Panc1 (cell line): ENCODE measurements around the gene SPTLC2. TPM values are rescaled to one million over a fixed set of nuclear protein-coding genes. Genes with fewer than 3 reads are reported as not detected.

Experiments used
- ATAC-seq: fragments of 200-7000 bp; cut with Tn5 transposase; 2 replicates; pipeline ENCODE4 v1.9.1; 2020; ENCODE audit warnings: mild to moderate bottlenecking, moderate library complexity
- BruUV-seq: library from RNA; stranded (reverse); fragments of 400-500 nt; replicated peaks from 2 replicates; lab custom pipeline; 2021; lab: Mats Ljungman, UMichigan
- CTCF ChIA-PET: fragments of 300-600 bp; sonication (Branson Sonifier 250); formaldehyde crosslinking; loops from one replicate; lab custom pipeline; 2022; ENCODE audit warnings: antibody characterized with exemption; lab: Charles Lee
- POLR2A ChIA-PET: fragments of 300-600 bp; sonication (Branson Sonifier 250); formaldehyde crosslinking; loops from one replicate; lab custom pipeline; 2022; ENCODE audit warnings: antibody characterized with exemption; lab: Charles Lee
- DNase-seq: peaks from one replicate; pipeline ENCODE4 v3.0.0-alpha.2; 2010; ENCODE audit warnings: low read depth, low spot score
- H3K27ac ChIP-seq: 2 replicates; pipeline ENCODE4 v1.5.1; 2011; ENCODE audit warnings: mild to moderate bottlenecking, low read length, inconsistent platforms
- H3K27me3 ChIP-seq: fragments of 200-500 bp; sonication (Bioruptor generic); 2 replicates; pipeline ENCODE4 v1.6.0; 2014; ENCODE audit warnings: low read length, inconsistent platforms; ENCODE audit not compliant: control insufficient read depth, insufficient read depth
- H3K36me3 ChIP-seq: fragments of 200-500 bp; sonication (Bioruptor generic); 2 replicates; pipeline ENCODE4 v1.5.1; 2014; ENCODE audit warnings: inconsistent platforms, mild to moderate bottlenecking, low read length, moderate library complexity; ENCODE audit not compliant: control insufficient read depth, insufficient read depth
- H3K4me1 ChIP-seq: 2 replicates; pipeline ENCODE4 v1.5.1; 2011; ENCODE audit warnings: inconsistent platforms, mild to moderate bottlenecking, low read length, moderate library complexity; ENCODE audit not compliant: control insufficient read depth, insufficient read depth
- H3K4me3 ChIP-seq, 2 experiments: 2 replicates each; pipeline ENCODE4 v1.5.1; 2011 to 2012; ENCODE audit warnings: low read depth in 2 of 2, low read length in 2 of 2, mild to moderate bottlenecking in 2 of 2, inconsistent platforms in 1 of 2, moderate library complexity in 1 of 2
- H3K9me3 ChIP-seq: fragments of 200-500 bp; sonication (Bioruptor generic); 2 replicates; pipeline ENCODE4 v1.5.1; 2014; ENCODE audit warnings: low read depth, mild to moderate bottlenecking, inconsistent platforms, low read length, moderate library complexity; ENCODE audit not compliant: control insufficient read depth, insufficient read depth
- POLR2AphosphoS5 ChIP-seq: IDR thresholded peaks from 2 replicates; pipeline ENCODE4 v1.6.1; 2012; ENCODE audit warnings: mild to moderate bottlenecking, low read depth, low read length, moderate library complexity
- TCF7L2 ChIP-seq: IDR thresholded peaks from 2 replicates; pipeline ENCODE4 v1.6.1; 2011; ENCODE audit warnings: mild to moderate bottlenecking, low read depth, low read length, inconsistent platforms
- in situ Hi-C: cut with HindIII; loops from 2 replicates; pipeline ENCODE4 v1.10.0; 2016; ENCODE audit warnings: low sequenced_read_pairs, low pct_unique_long_range_greater_than_20kb
- intact Hi-C: fragments of 100-400 bp; cut with micrococcal nuclease; formaldehyde crosslinking; loops from one replicate; pipeline ENCODE4 v1.10.0; 2022; ENCODE audit not compliant: unreplicated experiment
- total RNA-seq: library from RNA; stranded (reverse); gene quantifications from one replicate; pipeline ENCODE4 v1.2.1, GENCODE V29; 2021; ENCODE audit not compliant: unreplicated experiment
- TF ChIP-seq, protein P1 (sequence below): fragments of 450-650 bp; IDR thresholded peaks from 2 replicates; pipeline ENCODE4 v1.5.1; 2017; ENCODE audit warnings: mild to moderate bottlenecking
- TF ChIP-seq, protein P2 (sequence below), 2 experiments: IDR thresholded peaks; 2 replicates each; pipeline ENCODE4 v1.6.1; 2011 to 2012; ENCODE audit warnings: low read depth in 2 of 2, control low read depth in 1 of 2, low read length in 1 of 2, mild to moderate bottlenecking in 1 of 2, moderate library complexity in 1 of 2; ENCODE audit not compliant: insufficient read depth in 1 of 2

The SPTLC2 gene
- total RNA-seq, 1 experiment from 2014 or later, result 21.0 TPM

DNA sequence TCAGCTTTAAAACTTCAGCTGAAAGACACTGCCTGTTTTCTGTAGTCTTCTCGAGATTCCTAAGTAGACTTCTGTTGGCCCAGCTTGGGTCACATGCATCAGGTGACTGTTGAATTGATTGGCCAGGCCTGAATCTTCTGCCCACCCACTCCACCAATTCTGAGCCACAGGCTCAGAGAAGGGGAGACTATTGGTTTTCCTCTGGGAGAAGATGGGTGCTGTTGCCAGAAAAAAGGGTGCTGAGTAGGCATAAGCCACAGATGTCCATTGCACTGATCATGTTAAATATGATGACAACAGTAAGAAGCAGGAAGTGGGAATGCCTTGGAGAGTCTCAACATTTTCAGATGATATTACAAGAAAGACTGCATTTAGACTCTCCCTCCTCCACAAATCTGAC is 6.8 kb upstream of the SPTLC2 start:
- H3K27ac ChIP-seq, result no peak overlapping the region
- DNase-seq (no peak), ATAC-seq (no peak)
- H3K4me3 ChIP-seq, result no peak overlapping the region
- no peaks in the 10 kb centered on the region for H3K9me3 ChIP-seq
- no peaks in the 10 kb centered on the region for H3K27me3 ChIP-seq
- intact Hi-C loops, result no loop called here
- BruUV-seq, result no TSS peak
- H3K4me1 ChIP-seq, result no peaks in the 10 kb centered on the region
- in situ Hi-C loops, result no loop called here
- H3K36me3 ChIP-seq, result no peaks in the 10 kb centered on the region
- TF ChIP-seq, protein P1, sequence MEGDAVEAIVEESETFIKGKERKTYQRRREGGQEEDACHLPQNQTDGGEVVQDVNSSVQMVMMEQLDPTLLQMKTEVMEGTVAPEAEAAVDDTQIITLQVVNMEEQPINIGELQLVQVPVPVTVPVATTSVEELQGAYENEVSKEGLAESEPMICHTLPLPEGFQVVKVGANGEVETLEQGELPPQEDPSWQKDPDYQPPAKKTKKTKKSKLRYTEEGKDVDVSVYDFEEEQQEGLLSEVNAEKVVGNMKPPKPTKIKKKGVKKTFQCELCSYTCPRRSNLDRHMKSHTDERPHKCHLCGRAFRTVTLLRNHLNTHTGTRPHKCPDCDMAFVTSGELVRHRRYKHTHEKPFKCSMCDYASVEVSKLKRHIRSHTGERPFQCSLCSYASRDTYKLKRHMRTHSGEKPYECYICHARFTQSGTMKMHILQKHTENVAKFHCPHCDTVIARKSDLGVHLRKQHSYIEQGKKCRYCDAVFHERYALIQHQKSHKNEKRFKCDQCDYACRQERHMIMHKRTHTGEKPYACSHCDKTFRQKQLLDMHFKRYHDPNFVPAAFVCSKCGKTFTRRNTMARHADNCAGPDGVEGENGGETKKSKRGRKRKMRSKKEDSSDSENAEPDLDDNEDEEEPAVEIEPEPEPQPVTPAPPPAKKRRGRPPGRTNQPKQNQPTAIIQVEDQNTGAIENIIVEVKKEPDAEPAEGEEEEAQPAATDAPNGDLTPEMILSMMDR, result no peak
- TF ChIP-seq, protein P2, sequence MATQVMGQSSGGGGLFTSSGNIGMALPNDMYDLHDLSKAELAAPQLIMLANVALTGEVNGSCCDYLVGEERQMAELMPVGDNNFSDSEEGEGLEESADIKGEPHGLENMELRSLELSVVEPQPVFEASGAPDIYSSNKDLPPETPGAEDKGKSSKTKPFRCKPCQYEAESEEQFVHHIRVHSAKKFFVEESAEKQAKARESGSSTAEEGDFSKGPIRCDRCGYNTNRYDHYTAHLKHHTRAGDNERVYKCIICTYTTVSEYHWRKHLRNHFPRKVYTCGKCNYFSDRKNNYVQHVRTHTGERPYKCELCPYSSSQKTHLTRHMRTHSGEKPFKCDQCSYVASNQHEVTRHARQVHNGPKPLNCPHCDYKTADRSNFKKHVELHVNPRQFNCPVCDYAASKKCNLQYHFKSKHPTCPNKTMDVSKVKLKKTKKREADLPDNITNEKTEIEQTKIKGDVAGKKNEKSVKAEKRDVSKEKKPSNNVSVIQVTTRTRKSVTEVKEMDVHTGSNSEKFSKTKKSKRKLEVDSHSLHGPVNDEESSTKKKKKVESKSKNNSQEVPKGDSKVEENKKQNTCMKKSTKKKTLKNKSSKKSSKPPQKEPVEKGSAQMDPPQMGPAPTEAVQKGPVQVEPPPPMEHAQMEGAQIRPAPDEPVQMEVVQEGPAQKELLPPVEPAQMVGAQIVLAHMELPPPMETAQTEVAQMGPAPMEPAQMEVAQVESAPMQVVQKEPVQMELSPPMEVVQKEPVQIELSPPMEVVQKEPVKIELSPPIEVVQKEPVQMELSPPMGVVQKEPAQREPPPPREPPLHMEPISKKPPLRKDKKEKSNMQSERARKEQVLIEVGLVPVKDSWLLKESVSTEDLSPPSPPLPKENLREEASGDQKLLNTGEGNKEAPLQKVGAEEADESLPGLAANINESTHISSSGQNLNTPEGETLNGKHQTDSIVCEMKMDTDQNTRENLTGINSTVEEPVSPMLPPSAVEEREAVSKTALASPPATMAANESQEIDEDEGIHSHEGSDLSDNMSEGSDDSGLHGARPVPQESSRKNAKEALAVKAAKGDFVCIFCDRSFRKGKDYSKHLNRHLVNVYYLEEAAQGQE (IDR thresholded peaks at IDR 0.05; ENCODE audit: insufficient read depth in 1 of 2, low read depth in 2 of 2, low read length in 1 of 2), result no peak
- no peak for TF ChIP-seq TCF7L2
- CTCF ChIA-PET, result no interaction called here
- POLR2A ChIA-PET, result no interaction called here

DNA sequence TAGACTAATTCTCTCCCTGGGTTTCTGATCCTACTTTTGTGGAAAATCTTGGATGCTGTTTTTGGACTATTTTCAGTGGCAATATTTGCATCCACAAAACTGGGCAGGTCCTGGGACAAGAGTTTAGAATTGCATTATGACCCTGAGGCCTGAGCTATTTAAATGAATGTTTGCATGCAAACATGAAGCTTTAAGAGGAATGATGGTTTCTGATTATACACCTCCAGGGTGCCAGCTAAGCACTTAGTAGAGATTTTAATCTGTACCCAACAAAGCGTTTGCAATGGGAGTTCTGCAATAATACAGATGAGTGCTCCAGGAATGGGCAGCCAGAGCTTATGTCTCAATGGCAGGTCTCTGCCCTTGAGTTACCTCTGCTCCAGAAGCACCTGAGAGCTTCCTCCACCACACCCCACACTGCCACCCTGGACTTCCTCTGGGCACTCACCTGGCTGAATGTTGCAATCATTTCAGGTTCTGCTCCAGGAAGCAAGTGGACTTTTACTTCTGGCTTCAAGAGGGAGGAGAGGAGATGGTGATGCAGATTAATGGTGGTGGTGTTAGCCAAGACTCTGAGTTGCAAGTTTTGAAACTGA is 6.0 kb upstream of the SPTLC2 start:
- TF ChIP-seq TCF7L2 (no peak), POLR2AphosphoS5 (no peak)
- TF ChIP-seq, protein P1, result no peak
- ChIA-PET POLR2A (no interaction called here), CTCF (no interaction called here)
- H3K27me3 ChIP-seq, result no peaks in the 10 kb centered on the region
- H3K27ac ChIP-seq, result no peak overlapping the region
- intact Hi-C loops, result no loop called here
- BruUV-seq, result no TSS peak
- H3K4me3 ChIP-seq, result no peak overlapping the region
- no peaks in the 10 kb centered on the region for H3K36me3 ChIP-seq
- in situ Hi-C loops, result no loop called here
- no peaks in the 10 kb centered on the region for H3K4me1 ChIP-seq
- ATAC-seq, result no peak
- no peak for DNase-seq
- no peaks in the 10 kb centered on the region for H3K9me3 ChIP-seq
